GM15510 (cell line): Measurements from ENCODE around the gene IGF1R.

Experiments used
- POLR2A ChIP-seq: IDR thresholded peaks from 3 replicates; pipeline ENCODE4 v1.6.1; 2011; ENCODE audit warnings: borderline replicate concordance; ENCODE audit not compliant: insufficient read length; ENCODE audit errors: extremely low read depth

Gene IGF1R

GRCh38 chr15:98677345-98678059, 29.2 kb downstream of the IGF1R start:
- no peak for TF ChIP-seq POLR2A

- no peak for TF ChIP-seq POLR2A
These were observed 30.1 kb downstream of the IGF1R start for GRCh38 chr15:98678484-98678883.

GRCh38 chr15:98681061-98681460, 32.7 kb downstream of the IGF1R start:
- TF ChIP-seq POLR2A: no peak

DNA sequence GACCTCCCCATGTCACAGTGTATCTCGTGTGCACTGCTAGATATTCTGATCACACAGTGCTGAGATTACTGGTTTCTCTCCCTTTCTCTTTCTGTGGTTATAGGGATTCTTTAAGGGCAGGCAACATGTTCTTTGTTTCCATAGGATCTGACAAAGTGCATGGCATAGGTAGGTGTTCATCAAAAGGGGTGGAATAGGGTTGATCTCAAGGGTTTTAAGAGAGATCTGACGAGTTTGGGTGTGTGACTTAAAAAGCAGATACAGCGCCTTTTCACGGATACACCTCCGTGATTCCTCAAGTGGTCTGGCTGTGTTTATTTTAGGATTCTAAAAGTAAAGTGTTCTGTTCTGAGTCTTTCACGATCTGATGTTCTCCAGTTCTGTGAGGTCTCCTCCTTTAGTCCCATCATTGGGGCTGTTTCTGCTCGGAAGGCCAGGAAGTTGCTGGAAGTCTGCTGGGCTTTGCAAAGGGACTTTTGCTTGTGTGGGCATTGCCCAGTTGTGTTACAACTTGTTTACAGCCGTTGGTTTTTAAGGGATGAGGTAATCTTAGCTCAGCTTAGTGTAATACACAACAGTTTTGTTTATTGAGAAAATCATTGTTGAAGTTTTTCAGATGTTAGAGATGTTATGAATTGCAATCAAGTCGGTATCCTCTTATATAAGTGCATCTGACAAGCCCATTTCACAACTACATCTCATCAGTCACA, 34.8 kb downstream of the IGF1R start:
- no peak for TF ChIP-seq POLR2A

DNA sequence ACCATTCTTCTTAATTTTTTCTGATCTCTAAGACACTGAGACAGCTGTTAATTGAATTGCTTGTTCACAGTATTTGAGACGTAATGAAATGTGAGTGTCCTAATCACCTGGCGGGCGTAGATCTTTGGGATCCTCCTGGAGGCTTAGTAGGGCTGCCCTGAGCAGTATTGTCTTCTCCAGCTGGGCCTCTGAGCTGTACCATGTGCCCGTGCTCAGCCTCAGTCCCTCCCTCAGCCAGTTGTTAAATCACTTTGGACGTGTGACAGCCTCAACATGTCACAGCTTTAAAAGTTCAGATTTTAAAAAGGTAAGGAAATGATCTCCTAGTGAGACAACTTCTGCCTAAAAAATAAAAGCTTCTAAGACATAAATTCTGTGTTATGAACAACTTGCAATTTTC, 35.5 kb downstream of the IGF1R start:
- no peak for TF ChIP-seq POLR2A

GRCh38 chr15:98684436-98684835, 36.1 kb downstream of the IGF1R start:
- no peak for TF ChIP-seq POLR2A

GRCh38 chr15:98684995-98685525, 36.7 kb downstream of the IGF1R start:
- no peak for TF ChIP-seq POLR2A

GRCh38 chr15:98686983-98687382, 38.6 kb downstream of the IGF1R start:
- no peak for TF ChIP-seq POLR2A

DNA sequence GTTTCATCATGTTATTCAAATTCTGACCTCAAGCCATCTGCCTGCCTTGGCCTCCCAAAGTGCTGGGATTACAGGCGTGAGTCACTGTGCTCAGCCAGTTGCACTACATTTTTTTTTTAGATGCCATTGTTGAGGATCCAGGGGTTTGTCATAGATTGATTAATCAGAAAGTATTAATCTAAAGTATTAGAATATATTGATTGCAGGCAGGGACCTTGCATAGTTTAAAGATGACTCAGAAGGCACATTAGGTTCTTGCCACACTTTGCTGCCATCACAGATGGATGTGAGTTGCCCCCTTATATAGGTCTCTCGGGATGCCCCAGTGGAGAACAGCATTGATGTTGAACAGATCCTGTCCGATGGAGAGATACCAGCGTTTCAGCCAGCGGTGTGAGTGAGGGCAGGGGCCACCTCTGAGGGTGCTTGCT, 41.1 kb downstream of the IGF1R start:
- TF ChIP-seq POLR2A: no peak

DNA sequence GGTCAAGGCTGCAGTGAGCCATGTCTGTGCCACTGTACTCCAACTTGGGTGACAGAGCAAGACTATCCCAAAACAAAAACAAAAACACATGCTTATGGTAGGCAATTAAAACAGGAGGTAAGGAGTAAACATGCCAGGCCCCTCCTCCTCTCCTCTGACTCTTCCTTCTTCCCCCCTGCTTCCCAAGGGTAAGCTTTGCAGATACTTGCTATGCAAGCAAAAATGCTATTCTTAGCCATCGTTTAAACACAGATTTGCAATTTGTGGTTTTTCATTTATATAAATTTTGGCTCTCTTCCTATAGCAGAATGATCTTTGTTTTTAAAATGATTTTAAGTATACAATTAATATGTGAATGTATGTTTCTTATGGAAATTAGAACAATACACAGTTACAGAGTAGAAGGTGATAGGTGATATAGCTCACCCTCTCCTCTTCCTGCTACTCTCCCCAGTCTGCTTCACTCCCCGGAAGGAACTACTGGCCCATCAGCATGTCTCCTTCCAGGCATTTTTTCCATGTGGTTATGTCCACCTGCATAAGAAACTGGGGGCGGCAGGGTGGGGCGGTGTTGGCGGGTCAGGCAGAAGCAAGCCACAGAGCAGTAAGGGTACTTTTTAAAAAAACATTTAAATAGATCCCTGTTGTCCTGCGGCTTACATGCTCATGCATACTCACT, 42.1 kb downstream of the IGF1R start:
- no peak for TF ChIP-seq POLR2A

- TF ChIP-seq POLR2A: no peak
These were observed 43.9 kb downstream of the IGF1R start for GRCh38 chr15:98692213-98692612.

DNA sequence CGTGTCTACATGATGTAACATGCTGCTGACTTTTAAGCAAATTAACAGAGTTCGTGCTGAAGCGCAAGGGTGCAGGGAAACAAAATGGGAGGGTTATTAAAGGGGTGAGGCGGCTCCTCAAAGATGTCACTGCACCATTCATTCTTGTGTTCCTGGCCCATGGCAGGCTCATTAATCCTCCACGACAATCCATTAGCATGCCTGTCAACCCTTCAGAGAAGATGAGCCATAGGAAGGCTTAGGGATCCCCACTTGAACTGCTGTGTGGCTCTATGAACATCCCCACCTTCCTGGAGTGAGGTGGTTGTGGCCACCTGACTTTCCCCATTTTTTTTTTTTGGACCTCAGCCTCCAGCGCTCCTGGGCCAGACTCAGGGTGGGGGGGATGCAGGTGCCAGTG, 45.8 kb downstream of the IGF1R start:
- TF ChIP-seq POLR2A: no peak

- TF ChIP-seq POLR2A: no peak
These were observed 50.5 kb downstream of the IGF1R start for GRCh38 chr15:98698792-98699191.

DNA sequence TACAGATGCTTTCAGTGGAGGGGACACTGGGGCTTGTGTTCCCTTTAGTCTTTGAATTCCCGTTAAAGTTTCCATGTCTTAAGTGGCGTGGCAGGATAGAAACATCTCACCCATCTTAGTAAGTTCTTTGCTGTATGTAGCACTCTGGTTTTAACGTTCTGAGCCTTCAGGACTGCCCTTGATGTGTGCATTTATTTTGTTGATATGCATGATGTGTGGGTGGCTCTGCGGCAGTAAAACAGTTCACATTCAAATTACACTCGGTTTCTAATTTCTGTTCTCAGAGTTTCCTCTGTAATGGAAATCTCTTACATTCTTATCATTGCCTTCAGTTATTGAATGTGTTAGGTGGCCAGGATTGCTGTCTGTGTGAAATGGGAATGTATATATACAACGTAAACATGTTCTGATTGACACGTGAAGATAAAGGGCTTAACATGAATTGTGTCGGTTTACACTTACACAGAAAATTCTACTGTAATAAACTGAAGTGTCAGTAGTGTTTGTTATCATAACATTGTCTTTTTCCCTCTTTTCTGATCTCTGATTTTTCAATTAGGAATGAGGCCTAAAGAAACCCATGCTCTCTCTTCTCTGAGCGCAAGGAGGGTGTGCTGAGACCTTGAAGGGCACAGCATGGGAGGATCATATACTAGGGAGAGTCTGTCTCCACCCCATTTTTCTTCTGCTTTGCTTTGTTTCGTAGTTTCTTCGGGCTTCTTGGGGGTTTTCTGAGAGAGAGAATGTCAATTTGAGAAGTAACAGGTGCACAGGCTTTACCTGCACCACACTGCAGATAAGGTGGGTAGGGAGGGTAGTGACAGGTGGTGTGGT, 51.5 kb downstream of the IGF1R start:
- no peak for TF ChIP-seq POLR2A
